CD4-positive, alpha-beta T cell treated with Interleukin-4 for 4 hours (primary cell): ENCODE results near the gene ANKMY1.

ENCODE experiments used
- DNase-seq: peaks from one replicate; pipeline ENCODE4 v3.0.0-alpha.2; 2020

Gene ANKMY1

DNA sequence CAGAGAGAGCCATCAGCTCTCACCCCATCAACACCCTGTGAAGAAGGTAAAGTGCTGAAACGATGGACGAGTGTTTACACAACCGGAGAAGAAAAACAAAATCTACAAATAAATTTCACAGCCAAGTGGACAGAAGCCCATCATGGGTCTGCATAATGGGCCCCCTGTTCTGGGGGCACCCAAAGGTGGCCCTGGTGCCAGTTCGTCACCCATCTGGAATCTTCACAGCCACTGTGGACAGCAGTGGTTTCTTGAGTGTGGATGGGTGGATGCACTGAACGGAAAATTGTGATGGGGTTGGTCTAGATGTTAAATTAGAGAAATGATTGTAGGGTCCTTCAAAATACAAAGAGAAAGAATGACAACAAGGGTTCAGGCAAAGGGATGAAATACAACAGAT is 38.8 kb downstream of the ANKMY1 start:
- no peak for DNase-seq

DNA sequence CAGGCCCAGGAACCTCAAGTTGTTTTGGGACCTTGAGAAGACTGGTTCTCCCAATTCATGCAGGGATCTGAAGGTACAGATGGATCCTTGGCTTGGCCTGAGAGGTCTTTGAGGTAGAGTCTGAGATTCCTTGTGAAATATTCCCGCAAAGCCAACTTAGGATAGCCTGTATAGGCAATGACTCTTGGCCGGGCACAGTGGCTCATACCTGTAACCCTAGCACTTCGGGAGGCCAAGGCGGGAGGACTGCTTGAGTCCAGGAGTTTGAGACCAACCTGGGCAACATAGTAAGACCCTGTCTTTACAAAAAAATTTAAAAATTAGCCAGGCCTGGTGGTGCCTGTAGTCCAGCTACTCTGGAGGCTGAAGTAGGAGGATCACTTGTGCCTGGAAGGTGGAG is 40.4 kb downstream of the ANKMY1 start:
- no peak for DNase-seq

DNA sequence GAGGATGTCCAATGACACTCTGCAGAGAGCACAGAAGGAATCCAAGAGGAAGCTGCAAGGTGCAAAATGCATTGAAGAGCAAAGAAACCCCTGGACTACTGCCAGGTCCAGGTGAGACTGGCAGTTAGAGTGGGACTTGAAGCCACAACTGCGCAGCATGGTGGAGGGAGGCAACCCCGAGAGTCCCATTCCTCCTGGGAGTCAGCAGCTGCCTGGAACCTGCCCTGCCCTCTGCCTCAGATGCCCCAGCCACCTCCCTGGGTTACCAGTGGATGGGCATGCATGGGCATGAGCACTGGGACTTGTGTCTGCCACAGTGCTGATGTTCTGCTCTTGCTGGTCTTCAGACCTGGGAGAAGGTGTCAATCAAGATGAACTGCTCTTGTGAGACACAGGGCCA is 43.2 kb downstream of the ANKMY1 start:
- no peak for DNase-seq

DNA sequence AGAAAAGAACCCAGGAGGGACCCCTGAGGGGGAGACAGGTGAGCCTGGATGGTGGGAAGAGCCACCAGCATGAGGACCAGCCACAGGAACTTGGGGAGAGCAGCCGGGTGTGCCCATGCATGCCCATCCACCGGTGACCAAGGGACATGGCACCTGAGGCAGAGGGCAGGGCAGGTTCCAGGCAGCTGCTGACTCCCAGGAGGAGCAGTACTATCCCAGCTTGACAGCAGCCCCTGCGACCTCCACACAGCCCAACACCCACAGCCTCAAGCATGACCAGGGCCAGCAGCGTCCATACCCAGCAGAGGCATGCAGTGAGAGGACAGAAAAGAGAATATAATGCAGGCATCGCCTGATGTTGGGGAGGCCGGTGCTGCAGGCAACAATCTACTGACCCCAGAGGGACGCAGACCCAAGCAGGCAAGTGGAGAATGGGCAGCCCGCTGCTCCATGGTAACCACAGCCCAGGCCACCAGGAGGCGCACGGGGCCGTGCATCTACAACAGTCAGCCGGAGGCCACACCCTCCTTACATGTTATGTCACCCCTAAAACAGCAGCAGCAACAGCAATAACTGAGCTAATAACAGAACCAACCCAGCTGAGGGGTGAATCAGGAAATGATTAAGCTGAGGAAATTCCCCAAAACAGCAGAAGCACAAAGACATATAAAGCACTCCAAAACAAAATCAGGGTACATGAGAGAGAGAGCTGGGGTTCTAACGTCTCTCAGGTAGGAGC is 44.1 kb downstream of the ANKMY1 start:
- peak; percentile 93 for DNase-seq

DNA sequence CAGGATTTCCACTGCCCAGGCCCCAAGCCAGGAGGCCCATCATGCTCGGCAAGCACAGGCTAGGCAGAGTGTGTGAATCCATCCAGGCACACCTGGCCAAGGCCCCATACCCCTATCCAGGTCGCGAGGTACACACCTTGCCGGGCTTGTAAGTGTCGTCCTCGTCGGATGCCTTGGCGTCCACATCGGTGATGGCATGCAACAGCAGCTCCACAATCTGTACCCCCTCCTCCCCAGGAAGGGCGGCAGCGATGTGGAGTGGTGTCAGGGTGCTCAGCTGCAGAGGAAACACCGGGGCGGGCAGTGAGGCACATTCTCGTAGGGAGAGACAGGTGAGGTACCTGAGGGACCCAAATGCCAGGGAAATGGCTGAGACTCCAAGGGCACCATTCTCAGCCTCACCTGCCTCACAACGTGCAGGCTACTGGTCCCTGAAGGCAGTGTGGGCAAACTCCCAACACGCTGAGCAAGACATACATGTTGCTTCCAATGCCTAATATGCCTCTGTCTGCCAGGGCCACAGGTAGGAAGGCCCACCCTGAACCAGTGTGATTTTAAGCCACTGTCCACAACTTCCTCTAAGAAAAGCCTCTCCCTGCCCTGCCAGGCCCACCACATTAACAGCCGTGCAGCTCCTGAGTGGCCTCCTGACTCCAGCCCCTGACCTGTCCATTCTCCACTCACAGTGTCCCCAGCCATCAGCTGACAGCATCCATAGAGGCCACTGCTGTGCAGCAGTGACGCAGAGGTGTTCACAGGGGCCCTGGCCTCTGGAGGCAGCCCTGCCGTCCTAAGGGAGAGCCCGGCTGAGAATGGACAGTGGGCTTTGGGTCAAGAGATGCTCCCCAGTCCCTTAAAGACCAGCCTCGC is 44.9 kb downstream of the ANKMY1 start:
- DNase-seq, result no peak

DNA sequence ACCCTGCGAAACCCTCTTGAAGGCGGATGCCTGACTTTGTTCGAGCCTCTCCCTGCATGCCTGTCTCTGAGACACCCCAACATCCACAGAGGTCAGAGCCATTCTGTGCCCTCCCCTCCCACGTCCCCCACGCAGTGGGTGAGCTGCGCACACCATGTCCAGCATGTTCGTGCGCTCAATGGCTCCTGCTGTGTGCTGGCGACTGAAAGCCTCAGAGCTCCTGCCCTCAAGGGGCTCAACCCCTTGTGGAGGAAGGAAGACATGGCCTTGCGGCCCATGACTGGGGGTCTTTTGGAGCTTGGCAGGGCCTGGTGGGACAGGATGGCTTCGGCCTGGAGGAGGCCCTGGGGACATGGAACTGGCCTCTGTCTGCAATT is 45.7 kb downstream of the ANKMY1 start:
- DNase-seq, result no peak

DNA sequence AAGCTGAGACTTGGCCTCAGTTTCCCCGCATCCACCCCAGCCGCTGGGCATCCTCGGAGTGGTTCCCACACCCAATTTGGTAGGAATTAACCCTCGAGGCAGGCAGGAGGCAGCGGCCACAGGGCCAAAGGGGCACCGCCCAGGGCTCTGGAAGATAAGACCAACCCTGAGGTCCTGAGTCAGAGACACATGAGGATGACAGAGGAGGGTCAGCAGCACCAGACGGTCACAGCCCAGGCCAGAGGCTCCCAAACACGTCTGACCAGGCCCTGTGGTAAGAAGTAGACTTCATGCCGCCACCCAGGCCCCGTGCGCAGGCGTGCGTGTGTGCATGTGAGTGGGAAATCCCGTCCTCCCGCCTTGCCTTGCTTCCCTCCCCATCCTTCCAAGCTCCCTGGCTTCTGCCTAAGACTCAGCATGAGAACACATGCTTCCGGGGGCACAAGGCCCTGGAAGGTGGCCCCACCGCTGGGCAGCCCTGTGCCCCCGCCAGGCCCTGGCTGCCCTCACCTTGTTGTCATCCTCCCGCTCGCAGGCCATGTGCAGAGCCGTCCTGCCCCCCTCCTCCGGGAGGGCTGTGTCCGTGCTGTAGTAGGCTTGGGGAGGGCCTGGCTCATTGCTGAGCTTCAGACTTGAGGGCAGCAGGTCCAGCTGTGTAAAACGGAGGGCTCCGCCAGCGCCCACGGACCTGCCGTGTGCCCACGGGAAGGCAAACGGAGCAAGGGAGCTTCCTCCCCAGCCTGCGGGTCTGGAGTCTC is 46.3 kb downstream of the ANKMY1 start:
- DNase-seq, result no peak

DNA sequence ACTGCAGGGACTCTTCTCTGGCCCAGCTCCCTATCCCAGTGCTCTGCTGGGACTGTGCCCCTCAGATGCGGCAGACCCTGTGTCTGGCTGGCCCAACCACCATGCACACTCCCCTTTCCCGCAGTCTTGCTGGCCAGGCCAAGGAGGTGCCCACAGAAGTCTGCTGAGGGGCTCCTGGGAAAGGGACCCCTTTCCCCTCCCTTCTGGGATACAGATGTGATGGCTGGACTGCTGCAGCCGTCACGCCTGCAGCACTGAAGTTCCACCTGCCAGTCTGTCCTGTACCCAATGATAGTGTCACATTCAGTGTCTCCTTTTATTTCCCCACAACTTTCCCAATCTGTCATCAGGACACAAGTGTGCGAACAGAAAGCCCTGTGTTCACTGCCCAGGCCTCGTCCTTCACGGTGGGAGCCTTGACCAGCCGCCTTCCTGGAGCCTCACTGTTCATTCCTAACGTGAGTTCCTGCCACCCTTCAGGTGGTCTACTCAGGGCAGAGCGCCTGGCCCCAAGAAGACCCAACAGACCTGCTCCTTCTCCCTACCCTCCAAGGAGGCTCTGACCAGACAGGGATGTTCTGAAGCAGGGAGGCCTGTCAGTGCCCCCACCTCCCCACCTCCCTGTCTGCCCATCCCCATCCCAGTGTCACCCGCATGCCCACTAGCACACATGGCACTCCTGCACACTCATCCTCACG is 47.1 kb downstream of the ANKMY1 start:
- no peak for DNase-seq

DNA sequence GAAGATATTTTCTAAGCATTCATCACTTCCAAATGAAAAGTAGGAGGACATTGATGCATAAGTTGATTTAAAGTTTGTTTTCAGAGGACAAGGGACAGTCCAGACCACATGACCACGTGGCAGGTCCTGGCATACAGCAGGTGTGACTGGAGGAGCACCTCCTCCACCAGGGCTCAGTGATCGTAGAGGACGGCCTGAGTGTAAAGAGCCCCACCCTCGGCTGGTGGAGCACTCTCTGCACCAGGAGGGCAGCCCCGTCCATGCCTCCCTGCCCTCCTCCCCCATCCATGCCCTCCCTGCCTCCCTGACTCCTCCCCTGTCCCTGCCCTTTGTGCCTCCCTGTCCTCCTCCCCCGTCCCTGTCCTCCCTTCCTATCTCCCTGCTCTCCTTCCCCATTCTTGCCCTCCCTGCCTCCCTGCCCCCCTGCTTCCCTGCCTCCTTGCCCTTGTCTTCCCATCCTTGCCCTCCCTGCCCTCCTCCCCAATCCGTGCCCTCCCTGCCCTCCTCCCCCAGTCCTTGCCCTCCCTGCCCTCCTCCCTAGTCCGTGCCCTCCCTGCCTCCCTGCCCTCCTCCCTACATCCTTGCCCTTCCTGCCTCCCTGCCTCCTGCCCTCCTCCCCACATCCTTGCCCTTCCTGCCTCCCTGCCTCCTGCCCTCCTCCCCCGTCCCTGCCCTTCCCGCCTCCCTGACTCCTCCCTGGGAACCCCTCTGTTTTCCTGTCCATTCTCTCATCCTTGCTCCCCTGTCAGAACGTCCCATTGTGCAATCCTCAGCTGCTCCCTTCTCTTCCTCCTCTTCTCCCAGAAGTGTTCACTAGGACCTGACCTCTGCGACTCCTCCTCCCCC is 47.9 kb downstream of the ANKMY1 start:
- no peak for DNase-seq

DNA sequence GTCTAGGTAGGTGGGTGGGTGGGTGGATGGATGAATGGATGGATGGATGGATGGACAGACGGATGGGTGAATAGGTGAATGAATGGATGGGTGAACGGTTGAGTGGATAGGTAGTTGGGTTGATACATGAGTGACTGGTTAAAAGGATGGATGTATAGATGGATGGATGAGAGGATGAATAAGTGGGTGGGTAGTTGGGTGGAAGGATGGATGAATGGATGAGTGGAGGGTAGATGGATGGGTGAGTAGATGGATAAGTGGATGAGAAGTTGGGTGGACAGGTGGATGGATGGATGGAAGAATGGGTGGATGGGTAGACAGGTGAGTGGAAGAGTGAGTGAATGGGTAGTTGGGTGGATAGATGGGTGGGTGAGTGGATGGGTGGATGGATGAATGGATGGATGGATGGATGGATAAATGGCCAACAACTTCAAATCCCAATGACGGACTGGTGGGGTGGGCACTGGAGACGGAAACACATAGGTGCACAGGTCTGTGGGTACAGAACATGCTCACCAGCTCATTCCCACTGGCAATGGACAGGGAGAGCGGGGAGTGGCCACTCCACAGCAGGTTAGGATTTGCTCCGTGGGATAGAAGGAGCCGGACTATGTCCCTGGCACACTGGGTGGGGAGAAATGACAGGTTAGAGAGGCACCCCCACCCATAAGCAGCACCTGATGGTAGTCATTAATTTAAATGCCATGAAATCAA is 48.8 kb downstream of the ANKMY1 start:
- no peak for DNase-seq

DNA sequence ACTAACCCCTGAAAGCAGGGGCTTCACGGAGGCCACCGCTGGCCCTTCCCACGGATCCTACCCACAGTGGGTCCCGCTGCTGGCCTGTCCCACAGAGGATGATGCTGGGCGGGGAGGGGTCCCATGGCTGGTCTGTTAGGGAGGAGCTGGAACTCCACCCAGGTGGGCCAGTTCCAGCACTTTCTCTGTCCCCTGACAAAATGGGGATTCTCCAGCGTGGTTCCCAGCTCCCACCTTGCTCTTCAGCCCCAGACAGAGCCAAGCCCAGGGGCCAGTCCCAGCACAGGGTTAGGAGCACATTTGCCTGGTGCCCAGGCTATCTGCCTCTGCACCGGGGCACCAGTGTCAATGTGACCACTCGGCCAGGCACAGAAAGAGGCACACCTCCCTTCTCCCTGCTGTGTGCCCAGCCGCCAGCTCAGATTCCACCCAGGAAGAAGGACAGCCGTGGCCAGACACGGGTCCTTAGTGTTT is 50.0 kb downstream of the ANKMY1 start:
- no peak for DNase-seq

DNA sequence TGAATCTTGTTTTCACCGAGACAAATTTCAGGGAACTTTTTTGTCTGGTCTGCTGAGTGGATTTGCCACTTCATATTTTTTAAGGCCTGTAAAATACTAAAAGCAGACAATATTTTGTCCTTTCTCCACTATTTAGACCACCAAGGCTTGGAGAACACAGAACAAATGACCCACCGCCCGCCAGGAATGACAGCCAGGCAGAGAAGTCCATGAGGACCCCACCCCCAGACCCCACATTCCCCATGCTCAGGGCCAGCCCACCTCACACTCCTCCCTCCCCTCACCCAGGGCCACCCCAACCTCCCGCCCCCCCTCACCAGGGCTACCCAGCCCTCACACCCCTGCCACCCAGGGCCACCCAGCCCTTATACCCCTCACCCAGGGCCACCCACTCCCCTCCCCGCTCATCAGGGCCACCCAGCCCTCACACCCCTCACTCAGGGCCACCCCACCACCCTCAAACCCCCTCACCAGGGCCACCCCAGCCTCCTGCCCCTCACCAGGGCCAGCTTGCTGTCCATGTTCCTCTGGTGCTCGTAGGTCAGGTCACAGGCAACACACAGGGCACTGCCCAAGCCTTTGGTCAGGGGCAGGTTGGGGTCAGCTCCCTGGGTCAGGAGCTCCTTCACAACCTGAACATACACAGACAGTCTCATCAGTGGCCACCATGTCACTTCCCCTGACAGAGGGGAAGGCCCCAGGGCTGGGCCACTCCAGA is 50.6 kb downstream of the ANKMY1 start:
- no peak for DNase-seq

DNA sequence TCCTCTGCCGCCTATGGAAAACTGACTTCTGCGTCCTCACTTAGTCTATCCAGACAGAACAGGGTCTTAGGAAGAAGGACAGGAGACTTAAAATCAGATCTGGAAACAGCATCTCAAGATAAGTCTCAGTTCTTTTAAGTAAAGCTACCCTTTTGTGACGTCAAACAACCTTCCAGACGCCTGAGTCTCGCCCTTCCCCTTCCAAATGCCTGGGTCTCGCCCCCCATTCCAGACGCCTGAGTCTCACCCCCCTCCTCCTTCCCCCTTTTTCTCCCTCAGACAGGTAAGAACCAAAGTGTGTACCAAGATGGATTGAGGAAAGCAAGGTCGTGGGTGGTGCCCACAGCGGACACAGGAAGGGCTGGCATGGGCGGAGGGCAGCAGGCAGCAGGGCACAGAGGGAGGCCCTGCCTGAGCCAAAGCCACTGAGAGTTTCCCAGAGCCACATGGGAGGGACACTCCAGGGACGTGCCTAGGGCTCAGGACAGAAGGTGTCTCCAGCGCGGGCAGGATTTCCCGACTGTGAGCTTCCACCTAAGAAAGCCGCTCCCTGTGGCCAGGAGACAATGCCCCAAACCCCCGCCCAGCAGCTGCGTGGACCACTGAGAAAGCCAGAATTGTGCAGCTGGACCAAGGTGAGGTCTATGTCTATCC is 51.3 kb downstream of the ANKMY1 start:
- no peak for DNase-seq

DNA sequence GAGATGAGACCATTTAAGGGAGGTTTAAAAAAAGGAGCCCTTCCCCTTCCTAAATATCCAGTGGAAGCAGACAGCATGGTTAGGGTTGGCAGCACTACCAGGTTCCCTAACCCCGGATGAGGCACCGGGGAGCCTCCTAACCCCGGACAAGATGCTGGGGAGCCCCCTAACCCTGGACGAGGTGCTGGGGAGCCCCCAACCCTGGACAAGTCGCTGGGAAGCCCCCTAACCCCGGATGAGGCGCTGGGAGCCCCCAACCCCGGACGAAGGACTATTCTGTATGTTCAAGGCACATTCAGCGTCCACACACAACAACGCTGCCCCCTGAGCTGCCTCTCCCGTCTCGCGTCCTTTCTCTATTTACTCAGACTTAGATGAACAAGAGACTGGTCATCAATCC is 51.9 kb downstream of the ANKMY1 start:
- DNase-seq, result no peak

DNA sequence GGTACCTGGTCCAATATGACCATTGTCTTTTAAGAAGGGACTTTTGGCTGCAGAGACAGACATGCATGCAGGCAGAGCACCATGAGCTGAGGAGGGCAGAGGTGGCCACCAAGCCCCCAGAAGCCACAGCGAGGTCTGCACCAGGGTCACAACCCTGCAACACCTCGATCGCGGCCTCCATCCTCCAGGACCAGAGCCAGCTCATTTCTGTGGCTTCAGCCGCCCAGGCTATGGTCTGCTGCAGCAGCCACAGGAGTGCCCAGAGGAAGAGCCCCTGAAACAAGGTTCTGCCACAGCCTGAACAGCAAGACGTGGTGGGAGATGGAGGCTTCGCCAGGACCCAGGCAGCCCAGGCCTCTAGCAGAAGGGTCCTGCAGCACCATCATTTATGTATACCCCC is 53.9 kb downstream of the ANKMY1 start:
- DNase-seq, result no peak

DNA sequence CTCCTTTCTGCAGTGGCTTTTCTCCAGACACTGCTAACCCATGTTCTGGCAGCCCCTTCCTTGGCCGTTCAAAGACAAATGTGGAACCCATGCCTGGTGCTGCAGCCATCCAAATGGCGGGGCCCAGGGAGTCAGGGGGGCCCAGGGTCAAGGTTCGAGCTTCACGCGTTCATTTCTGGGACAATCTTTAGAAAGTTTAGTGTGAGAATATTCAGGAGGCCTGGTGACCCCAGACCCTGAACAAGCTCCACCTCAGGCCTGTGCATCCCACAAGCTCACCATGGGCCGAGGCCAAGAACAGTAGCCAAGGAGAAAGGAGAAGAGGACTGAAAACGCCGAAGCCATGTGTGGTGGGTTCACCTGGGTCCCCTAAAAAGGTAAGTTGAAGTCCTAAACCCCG is 54.4 kb downstream of the ANKMY1 start:
- DNase-seq, result no peak

DNA sequence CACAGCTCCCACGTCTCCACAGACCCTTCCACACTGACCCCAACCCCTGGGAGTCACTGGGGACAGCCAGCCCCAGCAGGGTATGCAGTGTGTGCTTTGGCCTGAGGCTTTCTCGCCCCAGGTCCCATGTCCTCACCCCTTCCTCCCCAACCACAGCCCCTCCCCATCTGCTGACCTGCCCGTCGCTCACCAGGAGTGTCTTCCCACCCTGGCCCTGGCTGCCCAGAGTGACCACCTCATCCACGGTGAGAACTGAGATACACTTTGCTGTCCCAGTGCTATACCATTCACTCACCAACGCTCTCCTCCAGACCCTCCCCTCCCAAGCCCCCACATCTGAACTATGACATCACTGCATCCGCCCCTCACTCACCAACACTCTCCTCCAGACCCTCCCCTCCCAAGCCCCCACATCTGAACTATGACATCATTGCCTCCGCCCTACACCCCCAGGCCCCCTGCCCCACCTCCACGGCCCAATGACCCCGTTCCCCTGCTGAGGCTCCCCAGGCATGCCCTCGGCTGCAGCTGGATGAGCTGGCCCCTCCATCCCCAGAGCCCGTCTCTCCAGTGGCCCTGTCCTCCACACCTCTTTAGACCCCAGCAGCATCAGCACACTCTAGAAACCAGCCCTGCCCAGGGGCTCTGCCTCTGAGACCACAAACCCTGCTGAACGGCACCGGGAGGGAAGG is 55.2 kb downstream of the ANKMY1 start:
- no peak for DNase-seq

DNA sequence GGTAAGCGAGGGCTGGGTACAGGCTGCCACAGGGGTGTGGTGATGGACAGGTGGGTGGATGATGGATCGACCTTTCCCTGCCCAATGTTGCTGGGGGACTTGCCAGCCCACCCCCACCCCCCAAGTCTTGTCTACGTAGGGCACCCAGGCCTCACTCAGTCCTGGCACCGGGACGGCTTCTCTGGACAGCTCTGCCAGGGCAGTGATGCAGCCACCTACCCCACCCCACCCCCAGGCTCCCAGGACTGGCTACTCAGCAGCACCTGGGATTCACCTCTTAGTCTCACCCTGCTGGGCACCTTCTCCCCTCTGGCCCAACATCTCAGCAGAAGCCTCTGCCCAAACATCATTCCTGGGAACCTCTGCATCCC is 55.7 kb downstream of the ANKMY1 start:
- DNase-seq, result no peak

DNA sequence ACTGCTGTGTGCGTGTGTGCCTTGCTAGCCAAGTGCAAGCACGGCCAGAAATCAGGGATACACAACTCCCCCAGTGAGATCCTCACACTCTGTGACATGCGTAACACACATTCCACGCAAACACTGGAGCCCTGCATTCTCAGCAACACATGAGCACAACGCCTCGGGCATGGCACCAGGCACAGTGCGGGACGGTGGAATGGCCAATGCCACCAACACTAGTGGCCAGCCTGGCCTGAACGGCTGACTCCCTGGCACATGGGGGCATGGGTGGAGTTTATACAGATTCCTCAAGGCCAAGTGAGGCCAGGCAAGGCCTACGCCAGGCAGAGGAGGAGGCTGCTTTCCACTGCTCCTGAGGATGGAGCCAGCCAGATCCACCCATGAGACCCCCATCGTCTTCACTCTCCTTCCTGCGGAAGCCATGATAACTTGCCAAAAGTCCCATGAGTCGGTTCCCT is 56.2 kb downstream of the ANKMY1 start:
- DNase-seq, result no peak
